DOHH2 (cell line): ENCODE measurements around the gene RASGRF1.
"Not testable (repeated sequence)": the region's sequence is repeated elsewhere in the genome, so short reads cannot be mapped to it uniquely, and the experiment has no call there.

Experiments
- CTCF ChIP-seq: fragments of 200-600 bp; sonication (generic); IDR thresholded peaks from one replicate; pipeline ENCODE4 v1.5.1; 2014; ENCODE audit warnings: antibody characterized with exemption, mild to moderate bottlenecking, low read depth, low read length; ENCODE audit not compliant: poor library complexity, severe bottlenecking
- EZH2phosphoT487 ChIP-seq: fragments of 200-600 bp; sonication (generic); IDR thresholded peaks from 2 replicates; pipeline ENCODE4 v1.6.1; 2017; ENCODE audit warnings: borderline replicate concordance, mild to moderate bottlenecking, antibody characterized with exemption, low read length, moderate library complexity, mixed read lengths

- TF ChIP-seq CTCF, EZH2phosphoT487: not testable (repeated sequence)
Measured at GRCh38 chr15:79111404-79111803, 20.8 kb upstream of the RASGRF1 start.
